Measurements from ENCODE around the gene ARHGAP45. TPM values are rescaled to one million over a fixed set of nuclear protein-coding genes. Genes with fewer than 3 reads are reported as not detected.

The ARHGAP45 gene
- total and polyA plus RNA-seq, 2 experiments from 2014 or later, result 24.7 to 71.8 TPM

DNA sequence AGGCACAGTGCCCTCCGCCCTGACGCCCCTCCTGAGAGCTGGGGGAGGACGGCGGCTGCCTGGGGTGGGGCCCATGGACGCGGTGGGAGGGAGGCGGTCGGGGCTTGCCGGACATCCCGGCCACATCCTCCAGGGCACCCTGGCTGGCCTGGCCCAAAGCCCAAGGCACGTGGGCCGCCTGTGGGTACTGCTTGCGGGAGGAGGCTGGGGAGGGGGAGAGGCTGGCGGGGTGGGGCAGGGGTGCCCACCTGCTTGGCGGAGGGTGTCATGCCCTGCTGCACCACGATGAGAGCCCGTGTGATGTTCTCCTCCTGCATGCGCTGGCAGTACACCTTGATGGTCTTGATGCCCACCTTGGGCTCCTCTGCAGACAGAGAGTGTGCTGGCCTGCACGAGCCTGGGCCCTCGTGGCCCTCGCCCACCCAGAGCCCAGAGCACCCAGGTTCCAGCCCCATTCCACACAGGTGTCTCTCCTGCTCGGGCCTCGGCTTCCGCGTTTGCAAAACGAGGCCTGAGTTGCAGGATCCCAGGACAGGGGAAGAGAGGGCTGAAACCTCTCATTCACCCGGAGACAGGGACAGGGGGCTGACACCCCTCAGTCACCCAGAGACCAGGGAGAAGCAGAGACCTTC is 24.7 kb downstream of the ARHGAP45 start:
- H3K27ac Mint-ChIP-seq, result no peak overlapping the region
- no peak overlapping the region for H3K4me3 Mint-ChIP-seq
- H3K4me3 ChIP-seq, result no peak overlapping the region
- no peaks in the 10 kb centered on the region for H3K9me3 Mint-ChIP-seq
- H4K20me1 ChIP-seq (replicated peaks; ENCODE audit: insufficient read depth), result peaks cover 17% of the 10 kb centered on the region
- ATAC-seq, result no peak
- H3K4me1 Mint-ChIP-seq, result peaks cover 5% of the 10 kb centered on the region
- H3K79me2 ChIP-seq (replicated peaks; ENCODE audit: insufficient read depth), result peaks cover 23% of the 10 kb centered on the region
- no peaks in the 10 kb centered on the region for H3K9me2 ChIP-seq (ENCODE audit: insufficient read depth)
- H3K27ac ChIP-seq (ENCODE audit: low read depth), result no peak overlapping the region
- DNase-seq (ENCODE audit: low spot score), result no peak
- no peak for TF ChIP-seq CREB1 (CRISPR knock-in tag; IDR thresholded peaks at IDR 0.05; ENCODE audit: low read depth)
- no peak for TF ChIP-seq EZH2phosphoT487 (IDR thresholded peaks at IDR 0.05; ENCODE audit: unreplicated experiment)
- TF ChIP-seq ZNF114 (CRISPR knock-in tag; IDR thresholded peaks at IDR 0.05), result no peak
- TF ChIP-seq EZH2 (IDR thresholded peaks at IDR 0.05; ENCODE audit: low read depth, unreplicated experiment), result no peak
- TF ChIP-seq, protein P1, sequence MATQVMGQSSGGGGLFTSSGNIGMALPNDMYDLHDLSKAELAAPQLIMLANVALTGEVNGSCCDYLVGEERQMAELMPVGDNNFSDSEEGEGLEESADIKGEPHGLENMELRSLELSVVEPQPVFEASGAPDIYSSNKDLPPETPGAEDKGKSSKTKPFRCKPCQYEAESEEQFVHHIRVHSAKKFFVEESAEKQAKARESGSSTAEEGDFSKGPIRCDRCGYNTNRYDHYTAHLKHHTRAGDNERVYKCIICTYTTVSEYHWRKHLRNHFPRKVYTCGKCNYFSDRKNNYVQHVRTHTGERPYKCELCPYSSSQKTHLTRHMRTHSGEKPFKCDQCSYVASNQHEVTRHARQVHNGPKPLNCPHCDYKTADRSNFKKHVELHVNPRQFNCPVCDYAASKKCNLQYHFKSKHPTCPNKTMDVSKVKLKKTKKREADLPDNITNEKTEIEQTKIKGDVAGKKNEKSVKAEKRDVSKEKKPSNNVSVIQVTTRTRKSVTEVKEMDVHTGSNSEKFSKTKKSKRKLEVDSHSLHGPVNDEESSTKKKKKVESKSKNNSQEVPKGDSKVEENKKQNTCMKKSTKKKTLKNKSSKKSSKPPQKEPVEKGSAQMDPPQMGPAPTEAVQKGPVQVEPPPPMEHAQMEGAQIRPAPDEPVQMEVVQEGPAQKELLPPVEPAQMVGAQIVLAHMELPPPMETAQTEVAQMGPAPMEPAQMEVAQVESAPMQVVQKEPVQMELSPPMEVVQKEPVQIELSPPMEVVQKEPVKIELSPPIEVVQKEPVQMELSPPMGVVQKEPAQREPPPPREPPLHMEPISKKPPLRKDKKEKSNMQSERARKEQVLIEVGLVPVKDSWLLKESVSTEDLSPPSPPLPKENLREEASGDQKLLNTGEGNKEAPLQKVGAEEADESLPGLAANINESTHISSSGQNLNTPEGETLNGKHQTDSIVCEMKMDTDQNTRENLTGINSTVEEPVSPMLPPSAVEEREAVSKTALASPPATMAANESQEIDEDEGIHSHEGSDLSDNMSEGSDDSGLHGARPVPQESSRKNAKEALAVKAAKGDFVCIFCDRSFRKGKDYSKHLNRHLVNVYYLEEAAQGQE (IDR thresholded peaks at IDR 0.05; ENCODE audit: unreplicated experiment), result no peak
- TF ChIP-seq, protein P2, sequence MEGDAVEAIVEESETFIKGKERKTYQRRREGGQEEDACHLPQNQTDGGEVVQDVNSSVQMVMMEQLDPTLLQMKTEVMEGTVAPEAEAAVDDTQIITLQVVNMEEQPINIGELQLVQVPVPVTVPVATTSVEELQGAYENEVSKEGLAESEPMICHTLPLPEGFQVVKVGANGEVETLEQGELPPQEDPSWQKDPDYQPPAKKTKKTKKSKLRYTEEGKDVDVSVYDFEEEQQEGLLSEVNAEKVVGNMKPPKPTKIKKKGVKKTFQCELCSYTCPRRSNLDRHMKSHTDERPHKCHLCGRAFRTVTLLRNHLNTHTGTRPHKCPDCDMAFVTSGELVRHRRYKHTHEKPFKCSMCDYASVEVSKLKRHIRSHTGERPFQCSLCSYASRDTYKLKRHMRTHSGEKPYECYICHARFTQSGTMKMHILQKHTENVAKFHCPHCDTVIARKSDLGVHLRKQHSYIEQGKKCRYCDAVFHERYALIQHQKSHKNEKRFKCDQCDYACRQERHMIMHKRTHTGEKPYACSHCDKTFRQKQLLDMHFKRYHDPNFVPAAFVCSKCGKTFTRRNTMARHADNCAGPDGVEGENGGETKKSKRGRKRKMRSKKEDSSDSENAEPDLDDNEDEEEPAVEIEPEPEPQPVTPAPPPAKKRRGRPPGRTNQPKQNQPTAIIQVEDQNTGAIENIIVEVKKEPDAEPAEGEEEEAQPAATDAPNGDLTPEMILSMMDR (conservative IDR thresholded peaks at IDR 0.05; ENCODE audit: low read depth in 2 of 2), result no peak
- TF ChIP-seq JUNB (IDR thresholded peaks at IDR 0.05; ENCODE audit: unreplicated experiment), result no peak
- no peak for TF ChIP-seq POLR2AphosphoS5 (IDR thresholded peaks at IDR 0.05; ENCODE audit: low read depth)
- no peak for TF ChIP-seq STAT1 (IDR thresholded peaks at IDR 0.05; ENCODE audit: unreplicated experiment)
- TF ChIP-seq, protein P3, sequence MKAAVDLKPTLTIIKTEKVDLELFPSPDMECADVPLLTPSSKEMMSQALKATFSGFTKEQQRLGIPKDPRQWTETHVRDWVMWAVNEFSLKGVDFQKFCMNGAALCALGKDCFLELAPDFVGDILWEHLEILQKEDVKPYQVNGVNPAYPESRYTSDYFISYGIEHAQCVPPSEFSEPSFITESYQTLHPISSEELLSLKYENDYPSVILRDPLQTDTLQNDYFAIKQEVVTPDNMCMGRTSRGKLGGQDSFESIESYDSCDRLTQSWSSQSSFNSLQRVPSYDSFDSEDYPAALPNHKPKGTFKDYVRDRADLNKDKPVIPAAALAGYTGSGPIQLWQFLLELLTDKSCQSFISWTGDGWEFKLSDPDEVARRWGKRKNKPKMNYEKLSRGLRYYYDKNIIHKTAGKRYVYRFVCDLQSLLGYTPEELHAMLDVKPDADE (IDR thresholded peaks at IDR 0.05), result no peak
- no peak for TF ChIP-seq NANOG (IDR thresholded peaks at IDR 0.05; ENCODE audit: borderline replicate concordance)
- TF ChIP-seq, protein P4, sequence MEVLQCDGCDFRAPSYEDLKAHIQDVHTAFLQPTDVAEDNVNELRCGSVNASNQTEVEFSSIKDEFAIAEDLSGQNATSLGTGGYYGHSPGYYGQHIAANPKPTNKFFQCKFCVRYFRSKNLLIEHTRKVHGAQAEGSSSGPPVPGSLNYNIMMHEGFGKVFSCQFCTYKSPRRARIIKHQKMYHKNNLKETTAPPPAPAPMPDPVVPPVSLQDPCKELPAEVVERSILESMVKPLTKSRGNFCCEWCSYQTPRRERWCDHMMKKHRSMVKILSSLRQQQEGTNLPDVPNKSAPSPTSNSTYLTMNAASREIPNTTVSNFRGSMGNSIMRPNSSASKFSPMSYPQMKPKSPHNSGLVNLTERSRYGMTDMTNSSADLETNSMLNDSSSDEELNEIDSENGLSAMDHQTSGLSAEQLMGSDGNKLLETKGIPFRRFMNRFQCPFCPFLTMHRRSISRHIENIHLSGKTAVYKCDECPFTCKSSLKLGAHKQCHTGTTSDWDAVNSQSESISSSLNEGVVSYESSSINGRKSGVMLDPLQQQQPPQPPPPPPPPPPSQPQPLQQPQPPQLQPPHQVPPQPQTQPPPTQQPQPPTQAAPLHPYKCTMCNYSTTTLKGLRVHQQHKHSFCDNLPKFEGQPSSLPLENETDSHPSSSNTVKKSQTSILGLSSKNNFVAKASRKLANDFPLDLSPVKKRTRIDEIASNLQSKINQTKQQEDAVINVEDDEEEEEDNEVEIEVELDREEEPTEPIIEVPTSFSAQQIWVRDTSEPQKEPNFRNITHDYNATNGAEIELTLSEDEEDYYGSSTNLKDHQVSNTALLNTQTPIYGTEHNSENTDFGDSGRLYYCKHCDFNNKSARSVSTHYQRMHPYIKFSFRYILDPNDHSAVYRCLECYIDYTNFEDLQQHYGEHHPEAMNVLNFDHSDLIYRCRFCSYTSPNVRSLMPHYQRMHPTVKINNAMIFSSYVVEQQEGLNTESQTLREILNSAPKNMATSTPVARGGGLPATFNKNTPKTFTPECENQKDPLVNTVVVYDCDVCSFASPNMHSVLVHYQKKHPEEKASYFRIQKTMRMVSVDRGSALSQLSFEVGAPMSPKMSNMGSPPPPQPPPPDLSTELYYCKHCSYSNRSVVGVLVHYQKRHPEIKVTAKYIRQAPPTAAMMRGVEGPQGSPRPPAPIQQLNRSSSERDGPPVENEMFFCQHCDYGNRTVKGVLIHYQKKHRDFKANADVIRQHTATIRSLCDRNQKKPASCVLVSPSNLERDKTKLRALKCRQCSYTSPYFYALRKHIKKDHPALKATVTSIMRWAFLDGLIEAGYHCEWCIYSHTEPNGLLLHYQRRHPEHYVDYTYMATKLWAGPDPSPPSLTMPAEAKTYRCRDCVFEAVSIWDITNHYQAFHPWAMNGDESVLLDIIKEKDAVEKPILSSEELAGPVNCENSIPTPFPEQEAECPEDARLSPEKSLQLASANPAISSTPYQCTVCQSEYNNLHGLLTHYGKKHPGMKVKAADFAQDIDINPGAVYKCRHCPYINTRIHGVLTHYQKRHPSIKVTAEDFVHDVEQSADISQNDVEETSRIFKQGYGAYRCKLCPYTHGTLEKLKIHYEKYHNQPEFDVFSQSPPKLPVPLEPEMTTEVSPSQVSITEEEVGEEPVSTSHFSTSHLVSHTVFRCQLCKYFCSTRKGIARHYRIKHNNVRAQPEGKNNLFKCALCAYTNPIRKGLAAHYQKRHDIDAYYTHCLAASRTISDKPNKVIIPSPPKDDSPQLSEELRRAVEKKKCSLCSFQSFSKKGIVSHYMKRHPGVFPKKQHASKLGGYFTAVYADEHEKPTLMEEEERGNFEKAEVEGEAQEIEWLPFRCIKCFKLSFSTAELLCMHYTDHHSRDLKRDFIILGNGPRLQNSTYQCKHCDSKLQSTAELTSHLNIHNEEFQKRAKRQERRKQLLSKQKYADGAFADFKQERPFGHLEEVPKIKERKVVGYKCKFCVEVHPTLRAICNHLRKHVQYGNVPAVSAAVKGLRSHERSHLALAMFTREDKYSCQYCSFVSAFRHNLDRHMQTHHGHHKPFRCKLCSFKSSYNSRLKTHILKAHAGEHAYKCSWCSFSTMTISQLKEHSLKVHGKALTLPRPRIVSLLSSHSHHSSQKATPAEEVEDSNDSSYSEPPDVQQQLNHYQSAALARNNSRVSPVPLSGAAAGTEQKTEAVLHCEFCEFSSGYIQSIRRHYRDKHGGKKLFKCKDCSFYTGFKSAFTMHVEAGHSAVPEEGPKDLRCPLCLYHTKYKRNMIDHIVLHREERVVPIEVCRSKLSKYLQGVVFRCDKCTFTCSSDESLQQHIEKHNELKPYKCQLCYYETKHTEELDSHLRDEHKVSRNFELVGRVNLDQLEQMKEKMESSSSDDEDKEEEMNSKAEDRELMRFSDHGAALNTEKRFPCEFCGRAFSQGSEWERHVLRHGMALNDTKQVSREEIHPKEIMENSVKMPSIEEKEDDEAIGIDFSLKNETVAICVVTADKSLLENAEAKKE (CRISPR knock-in tag; IDR thresholded peaks at IDR 0.05), result no peak
- no peak for TF ChIP-seq ZNF331 (CRISPR knock-in tag; IDR thresholded peaks at IDR 0.05; ENCODE audit: low read depth)
- H3K36me3 Mint-ChIP-seq (ENCODE audit: low read depth), result peaks cover 32% of the 10 kb centered on the region
- no peak overlapping the region for H3K4me2 ChIP-seq
- no peaks in the 10 kb centered on the region for H3K27me3 ChIP-seq (ENCODE audit: insufficient read depth)
- H3F3A ChIP-seq (replicated peaks; ENCODE audit: low read depth), result 0 out of 2 replicates have a peak, but pooled peaks cover 21% of the 10 kb centered on the region
- peaks cover 9% of the 10 kb centered on the region; the same call in 1 of the 2 replicates for H3K36me3 ChIP-seq (ENCODE audit: insufficient read depth)
- peaks cover 15% of the 10 kb centered on the region for H3K27me3 Mint-ChIP-seq (ENCODE audit: insufficient read depth, low read depth, poor library complexity)
- H2AFZ ChIP-seq, result no peak overlapping the region
- no peaks in the 10 kb centered on the region; the same call in 1 of the 2 replicates for H3K4me1 ChIP-seq (ENCODE audit: insufficient read depth)
